Caki2 (cell line): Measurements from ENCODE around the gene MAST4. TPM values are rescaled to one million over a fixed set of nuclear protein-coding genes. Genes with fewer than 3 reads are reported as not detected.

Source experiments
- DNase-seq: peaks from one replicate; pipeline ENCODE4 v3.0.0-alpha.2; 2015; ENCODE audit warnings: low read depth
- in situ Hi-C: cut with HindIII; loops from 2 replicates; pipeline ENCODE4 v1.10.0; 2016; ENCODE audit warnings: low sequenced_read_pairs, low pct_unique_long_range_greater_than_20kb, mixed read lengths
- total RNA-seq: library from RNA; depleted of rRNA; stranded (reverse); fragments of >200 nt; shearing (Covaris generic); gene quantifications from 2 replicates; pipeline ENCODE4 v1.2.3, GENCODE V29; 2014; ENCODE audit warnings: low replicate concordance

The MAST4 gene
- total RNA-seq, 1 experiment from 2014 or later = not detected

DNA sequence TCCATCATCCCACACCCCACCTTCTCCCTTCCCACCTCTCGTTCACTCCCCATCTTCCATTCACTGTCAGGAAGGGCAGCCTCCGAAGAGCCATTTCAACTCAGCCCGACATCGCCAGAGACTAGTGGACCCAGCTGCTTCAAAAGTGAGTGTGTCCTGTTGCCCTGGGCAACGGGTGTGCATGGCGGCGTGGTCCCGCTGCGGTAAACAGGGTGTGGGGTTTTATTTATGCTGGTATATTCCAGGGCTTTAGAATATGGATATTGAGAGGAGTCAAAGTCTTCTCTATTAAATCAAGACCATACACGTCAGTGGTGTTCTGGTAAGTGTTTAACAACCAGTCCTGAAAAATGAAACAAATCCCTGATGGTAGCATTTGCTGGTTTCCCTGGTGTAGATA lies 274.5 kb downstream of the MAST4 start:
- in situ Hi-C loops = no loop called here
- no peak for DNase-seq

DNA sequence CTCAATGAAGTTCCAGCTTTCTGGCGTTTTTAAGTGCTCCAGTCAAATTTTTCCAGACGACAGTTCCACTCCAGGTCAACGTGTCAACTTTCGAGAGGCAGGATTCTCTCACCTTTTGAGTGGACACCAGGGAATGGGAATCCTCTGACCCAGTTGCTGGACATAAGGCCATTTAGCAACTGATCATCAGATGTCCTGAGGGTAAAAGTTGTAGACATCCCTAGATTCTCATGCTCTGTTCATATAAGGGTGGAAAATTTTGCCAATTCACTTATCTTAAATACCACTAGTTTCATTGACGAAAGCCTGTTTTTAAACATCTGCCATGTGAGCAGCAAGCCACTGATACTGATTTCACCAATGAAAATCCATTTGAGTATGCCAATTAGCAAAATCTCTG lies 275.5 kb downstream of the MAST4 start:
- no peak for DNase-seq
- in situ Hi-C loops = no loop called here

DNA sequence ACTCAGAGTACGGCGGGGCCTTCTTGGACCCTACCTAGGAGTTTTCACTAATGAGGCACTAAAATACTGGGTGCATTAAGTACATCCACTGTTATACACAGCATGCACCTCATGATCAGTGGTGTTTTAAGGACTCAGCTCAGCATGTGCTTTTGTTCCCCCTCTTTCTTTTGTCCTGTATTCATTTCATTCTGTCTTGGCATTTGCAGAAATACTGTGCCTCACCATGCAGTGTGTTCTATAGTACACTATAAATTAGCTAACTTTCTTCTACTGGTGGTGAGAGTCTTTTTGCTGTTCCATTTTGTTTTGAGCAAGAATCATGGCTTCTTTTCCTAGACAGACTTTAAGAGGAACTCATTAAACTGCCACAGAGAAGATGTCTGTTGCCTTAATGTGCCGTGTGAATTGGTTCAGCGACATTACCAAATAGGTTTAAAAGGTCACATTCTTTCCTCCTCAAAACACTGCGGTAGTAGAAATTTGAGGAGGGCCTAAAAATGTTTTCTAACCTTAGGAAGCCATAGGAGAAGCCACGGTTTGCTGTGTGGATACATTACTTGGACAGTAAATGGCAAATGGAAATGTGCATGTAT lies 276.6 kb downstream of the MAST4 start:
- DNase-seq = no peak
- in situ Hi-C loops = no loop called here

DNA sequence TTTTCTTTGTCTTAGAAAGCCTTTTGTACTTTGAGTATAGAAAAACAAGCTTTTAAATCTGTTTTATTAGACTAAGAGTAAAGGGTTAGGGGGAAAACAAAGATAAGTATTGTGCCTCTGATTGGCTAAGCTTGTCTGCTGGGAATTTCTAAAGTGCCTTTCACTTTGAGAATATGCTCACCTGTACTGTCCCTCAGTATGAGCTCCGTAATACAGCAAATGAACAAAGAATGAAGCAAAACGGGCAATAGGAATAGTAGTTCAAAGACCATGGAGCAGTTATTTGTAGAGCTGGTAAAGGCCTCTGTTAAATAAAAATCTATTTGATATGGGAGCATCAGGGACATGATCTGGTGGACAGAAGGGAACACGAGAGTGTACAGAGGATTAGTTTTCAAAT lies 277.8 kb downstream of the MAST4 start:
- DNase-seq = no peak
- in situ Hi-C loops = no loop called here

DNA sequence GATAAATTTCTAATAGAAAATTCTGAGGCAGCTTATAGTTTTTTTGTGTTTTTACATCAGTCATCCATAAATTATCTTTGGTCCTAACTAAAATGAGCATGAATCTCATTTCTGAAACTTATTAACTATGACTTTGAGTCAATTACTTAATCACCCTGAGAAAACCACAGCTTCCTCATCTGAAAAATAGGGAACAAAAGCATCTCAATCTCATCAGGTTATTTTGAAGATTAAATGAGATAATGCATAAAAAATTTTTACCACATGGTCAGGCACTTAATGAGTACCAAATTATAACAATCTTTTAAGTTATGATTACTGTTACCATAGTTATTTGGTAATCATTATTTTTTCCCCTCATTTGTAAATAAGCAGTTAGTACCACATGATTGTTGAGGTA lies 279.1 kb downstream of the MAST4 start:
- DNase-seq = no peak

DNA sequence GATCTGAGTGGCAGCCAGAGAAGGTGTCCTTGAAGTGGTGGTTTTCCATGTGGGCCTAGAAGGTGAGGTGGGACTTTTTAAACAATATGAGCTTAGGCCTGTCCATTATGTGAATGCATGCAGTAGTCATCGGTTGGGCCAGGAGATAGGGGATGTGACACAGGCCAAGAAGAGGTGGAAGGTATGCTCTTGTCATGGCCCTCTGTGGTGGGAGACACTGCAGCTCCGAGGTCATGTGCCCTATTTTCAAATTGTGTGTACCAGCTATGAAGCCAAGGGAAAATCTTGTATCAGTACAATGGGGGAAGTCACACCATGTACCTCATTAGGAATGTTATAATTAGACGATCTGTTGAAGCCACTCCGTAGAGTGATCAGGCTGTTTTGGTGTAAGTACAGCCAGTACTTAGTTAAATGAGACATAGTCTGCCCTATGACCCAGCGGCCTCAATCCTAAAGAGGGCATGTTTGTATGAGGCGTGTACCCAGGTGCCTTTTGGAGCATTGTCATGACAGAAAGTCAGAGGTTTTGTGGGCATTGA lies 280.1 kb downstream of the MAST4 start:
- no peak for DNase-seq
- in situ Hi-C loops = no loop called here

More for the DNA sequence above, 279.1 kb downstream of the MAST4 start:
- in situ Hi-C loops = no loop called here

DNA sequence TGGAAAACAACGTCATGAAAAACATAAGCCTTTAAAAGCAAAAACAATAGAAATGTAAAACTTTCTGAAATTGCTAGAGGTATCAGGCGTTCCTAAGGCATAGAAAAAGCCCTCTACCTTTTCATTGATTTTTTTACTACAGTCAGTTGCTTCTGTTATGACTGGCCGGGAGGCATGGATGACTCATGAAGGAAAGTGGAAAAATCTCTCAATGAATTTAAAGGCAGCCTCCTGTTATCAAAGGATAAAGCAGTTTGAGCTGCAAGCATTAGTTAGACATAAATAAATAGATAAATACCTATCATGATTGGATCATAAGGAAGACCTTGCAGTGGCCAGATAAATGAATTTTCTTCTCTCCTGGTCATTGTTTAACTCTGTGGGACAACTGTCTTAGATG lies 281.6 kb downstream of the MAST4 start:
- in situ Hi-C loops = no loop called here

DNA sequence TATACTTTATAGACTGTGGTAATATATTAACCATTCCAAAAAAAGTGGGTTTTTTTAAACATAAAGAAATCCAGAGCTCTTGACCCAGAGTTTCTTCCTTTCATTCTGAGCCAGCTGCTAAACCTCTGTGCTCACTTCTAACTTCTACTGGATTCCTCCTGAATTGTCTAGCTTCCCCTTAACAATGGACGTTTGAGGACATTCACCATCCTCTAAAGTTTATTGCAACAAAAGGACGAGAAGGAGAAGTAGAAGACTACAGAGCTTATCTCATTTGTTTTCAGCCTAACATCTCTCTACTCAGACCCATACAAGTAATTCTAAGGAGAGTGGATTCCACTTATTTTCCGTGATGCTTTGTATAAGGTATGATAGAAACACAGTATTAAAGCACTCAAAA lies 284.2 kb downstream of the MAST4 start:
- in situ Hi-C loops = no loop called here
- DNase-seq = no peak

More for the DNA sequence above, 281.6 kb downstream of the MAST4 start:
- peak; percentile 14 for DNase-seq

DNA sequence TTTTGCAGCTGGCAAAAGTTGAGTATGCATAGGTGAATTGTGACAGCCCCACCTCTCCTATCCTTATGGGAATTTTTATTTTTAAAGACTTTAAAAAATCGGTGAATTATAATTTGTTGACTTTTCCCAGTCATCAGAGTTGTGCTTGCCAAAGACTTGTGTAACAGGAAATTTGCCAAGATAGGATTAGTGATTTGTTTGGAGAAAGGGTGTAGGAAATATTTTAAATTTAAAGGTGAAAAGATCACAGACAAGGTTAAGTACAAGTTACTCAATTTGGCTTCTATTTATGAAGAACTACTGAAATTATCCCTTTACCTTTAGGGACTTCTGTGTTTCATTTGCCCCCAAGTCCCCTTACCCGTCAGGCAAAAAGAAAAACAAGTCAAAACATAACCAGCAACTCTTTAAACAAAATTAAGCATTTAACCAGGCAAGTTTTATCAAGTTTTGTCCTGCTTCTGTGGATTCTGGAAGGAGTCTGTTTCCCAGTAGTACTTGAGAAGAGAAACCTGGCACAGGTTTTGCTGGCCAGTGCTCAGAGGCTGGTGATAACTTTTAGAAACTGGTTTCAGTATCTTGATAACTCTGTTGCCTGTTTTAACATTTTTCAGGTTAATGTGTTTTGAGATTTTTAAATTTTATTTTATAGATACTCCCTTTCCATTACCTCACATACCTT lies 285.4 kb downstream of the MAST4 start:
- no peak for DNase-seq
- in situ Hi-C loops = no loop called here

DNA sequence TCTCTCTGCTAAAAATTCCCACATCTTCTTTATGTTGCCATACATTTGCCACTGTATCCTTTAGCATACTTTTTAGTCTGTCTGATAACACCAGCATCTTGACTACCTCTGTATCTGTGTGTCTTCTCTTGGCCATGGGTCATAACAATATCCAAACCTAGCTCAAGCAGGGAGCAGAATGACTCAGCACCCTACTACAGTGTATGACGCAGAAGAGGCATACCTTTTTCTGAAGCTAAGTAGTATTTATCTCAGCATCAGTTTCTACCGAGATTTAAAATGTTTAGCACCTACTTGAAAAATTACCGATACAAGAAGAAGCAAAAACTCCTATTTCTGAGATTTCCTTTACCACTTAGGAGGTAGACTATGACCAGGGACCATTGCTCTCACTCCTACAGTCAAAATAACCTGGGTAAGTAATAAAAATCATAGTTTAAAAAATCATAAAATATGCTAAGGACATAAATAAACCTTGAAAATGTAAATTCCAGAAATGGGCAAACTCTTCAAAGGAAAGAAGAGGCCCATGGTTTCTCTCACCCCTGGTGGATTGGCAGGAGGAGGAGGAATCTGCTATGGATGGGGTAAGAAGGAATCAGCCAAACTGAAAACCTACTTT lies 286.5 kb downstream of the MAST4 start:
- in situ Hi-C loops = no loop called here
- DNase-seq = peak; percentile 11

DNA sequence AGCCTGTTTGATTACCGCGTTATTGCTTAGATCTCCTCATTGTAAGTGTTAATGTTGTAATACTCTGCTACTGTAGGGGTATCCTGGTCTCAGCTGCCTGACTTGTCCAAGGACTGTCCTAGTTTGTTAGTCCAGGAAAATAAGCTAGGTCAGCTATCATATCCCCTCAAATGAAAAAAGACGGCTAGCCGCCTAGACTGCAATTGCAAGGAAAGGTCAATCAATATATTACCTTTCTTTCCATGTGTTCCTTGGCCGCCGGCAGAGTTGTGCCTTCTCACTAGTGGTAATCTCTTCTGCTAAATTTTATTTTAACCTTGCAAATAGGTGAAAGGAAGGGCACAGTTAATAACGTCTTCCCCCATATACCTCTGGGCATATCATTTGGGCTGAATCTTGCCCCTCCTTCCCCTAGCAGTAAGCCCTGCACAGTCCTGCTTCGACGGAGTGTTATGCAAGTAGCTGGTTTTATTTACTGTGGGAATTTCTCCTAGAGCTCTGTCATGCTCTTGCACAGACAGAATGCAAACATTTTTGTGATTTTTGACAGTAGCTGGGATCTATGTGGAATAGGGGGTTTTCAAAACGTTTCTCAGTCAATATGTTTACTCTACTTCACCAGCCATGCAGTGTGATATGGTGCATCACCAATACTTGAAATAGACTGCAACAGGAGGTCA lies 288.5 kb downstream of the MAST4 start:
- in situ Hi-C loops = no loop called here
- no peak for DNase-seq

DNA sequence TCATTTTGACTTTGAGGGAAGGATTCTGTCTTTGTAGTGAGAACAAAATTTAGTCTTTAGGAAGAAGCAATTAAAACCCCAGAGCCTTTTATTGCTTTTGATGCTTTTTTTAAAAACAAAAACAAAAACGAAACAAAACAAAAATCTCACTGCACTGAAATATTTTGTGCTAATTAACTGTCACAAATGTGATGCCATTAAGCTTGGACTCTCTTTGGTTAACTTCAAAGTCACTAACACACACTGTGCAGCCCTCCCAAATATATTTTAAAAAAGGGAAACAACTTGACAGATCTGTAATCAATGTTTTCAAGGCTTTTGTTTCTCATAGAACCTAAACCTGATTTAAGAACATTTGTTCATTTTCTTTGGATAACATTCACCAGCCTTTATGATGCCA lies 290.7 kb downstream of the MAST4 start:
- no peak for DNase-seq
- in situ Hi-C loops = no loop called here

DNA sequence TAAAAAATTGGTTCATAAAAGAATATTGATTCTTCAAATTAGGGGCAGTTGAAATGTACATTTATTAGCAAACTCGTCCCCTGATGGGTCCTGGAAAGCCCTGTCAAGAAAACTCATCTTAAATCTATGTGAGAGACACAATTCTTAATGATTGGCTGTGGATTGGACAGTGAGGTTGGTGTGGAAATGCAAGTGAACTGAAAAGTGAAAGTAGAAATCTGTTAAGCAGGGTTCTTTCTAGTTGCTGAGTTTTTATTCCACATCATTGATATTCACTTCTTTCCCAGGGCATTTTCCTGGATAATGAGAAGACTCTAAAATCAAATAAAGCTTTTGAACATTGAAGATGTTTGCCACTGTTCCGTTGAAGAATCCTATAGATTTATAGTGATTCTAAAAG lies 292.4 kb downstream of the MAST4 start:
- in situ Hi-C loops = no loop called here
- DNase-seq = no peak

DNA sequence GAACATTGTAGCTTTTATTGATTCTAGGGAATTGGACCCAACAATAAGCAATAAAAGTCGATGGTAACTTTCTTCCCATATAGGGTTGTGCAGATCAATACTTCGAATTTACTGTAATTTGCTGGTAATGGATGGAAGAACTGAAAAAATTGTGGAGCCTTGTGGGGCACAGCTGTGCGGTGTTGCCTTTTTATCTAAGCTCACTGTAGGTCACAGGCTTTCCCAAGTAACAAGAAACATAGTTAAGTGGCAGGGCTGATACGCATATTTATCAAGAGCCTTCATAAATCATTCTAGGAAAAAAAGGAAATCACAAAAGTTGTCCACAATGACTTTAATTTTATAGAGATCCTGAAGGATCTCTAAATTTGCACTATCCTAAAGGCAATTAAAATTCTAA lies 292.9 kb downstream of the MAST4 start:
- in situ Hi-C loops = no loop called here
- DNase-seq = no peak

DNA sequence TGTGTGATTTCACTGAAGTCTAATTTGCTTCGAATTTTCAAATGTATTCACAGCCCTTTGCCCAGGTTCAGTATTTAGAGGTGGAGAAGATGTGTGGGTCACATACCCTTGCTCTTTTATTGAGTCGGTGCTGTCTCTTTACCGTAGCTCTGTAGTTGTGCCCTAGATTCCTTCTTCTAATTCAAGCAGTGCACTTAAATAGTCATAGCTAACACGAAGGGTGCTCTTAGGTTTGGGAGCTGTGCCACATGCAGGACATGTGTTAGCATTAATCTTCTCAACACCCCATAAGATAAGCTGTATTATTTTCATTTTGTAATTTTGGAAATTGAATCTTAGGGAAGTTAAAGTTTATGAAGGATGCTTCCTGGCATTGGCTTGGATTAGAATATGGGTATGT lies 293.3 kb downstream of the MAST4 start:
- in situ Hi-C loops = no loop called here
- no peak for DNase-seq

DNA sequence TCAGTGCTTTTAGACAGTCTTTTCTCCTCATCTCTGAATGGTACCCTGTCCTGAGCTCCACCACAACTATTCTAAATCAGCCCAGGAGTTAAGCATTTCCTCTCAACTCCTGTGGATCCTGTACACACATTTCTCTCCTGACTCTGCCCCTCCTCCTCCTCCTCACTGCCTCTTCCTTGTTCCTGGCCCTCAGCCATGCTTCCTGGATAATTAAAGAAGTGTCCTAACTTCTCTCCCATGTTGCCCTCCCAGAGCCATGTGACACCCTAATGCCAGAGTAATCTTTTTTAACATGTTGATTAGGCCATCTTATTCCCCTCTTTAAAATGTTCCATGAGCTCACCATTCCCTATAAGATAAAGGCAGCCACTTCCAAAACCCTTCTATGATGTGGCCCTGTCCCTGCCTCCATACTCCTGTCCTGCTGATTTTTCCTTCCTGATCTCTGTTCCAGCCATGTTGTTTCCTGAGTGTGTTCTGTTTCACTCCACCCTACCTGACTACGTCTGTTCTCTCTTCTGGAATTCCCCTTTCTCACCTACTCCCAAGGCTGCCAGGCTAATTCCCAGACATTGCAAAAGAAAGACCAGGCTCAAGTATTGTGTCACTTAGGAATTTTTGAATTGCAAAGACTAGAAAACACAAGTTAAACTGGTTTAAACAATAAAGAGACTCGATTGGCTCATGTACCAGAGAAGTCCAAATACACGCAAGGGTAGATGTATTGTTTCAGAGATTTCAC lies 295.2 kb downstream of the MAST4 start:
- DNase-seq = peak; percentile 0
- in situ Hi-C loops = no loop called here

DNA sequence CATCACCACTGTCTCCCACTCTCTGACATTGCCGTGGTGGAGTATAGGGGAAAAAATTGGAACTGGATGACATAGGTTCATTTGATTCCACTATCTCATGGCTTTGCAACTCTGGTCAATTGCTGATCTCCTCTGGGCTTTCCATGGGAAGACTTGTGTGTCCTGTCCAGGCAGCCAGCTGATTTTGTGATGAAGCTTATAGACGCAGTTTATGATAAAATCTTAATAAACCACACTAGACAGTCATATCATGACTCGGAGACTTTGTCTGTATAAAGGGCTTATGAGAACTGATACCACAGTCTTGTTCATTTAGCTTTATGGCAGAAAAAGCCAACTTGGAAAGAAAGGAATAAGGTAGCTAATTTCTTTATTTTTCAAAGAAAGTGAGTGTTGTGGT lies 296.5 kb downstream of the MAST4 start:
- no peak for DNase-seq
- in situ Hi-C loops = no loop called here

DNA sequence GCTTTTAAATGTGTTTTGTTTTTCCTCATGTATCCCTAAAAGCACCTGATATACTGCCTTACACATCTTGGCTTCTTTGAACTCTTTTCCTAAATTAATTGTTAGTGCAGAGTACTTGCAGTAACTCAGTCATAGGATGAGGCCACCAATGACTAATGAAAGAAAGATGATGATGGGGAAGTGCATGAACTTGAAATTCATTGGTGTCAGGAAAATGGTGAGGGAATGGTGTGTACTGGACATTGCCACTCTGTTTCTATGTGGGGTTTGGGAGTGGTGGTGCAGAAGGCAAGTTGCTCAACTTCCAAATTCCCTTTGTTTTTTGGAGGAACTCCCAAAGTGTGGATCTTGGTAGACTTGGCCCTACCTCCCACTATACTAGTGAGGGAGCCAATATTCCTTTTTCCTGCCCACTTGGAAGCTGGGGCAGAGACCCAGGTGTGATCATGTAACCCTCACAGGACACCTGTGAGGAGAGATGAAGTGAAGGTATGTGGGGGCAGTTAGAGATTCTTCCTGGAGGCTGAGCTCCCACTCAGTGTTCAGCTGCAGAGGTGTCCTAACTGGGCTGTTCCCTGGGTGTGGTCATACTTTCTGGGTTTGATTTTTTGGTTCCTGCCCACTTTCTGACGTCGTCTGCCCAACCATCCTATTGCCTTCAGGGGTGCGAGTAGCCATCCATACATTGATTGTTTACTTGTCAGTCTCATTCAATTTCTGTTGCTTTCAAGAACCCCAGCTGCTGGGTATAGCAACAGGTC lies 298.5 kb downstream of the MAST4 start:
- in situ Hi-C loops = no loop called here
- DNase-seq = no peak
